ENCODE measurements around the gene LRRC8B.

GRCh38 chr1:89607586-89608318, 83.1 kb downstream of the LRRC8B start:
- no peak for TF ChIP-seq CTCF (IDR thresholded peaks at IDR 0.05 in 4 of 5, conservative IDR thresholded peaks at IDR 0.05 in 1 of 5)
- no peak for TF ChIP-seq POLR2A (IDR thresholded peaks at IDR 0.05)

Measured in gastrocnemius medialis (tissue), 4 donors.